ENCODE results near the gene GPR37L1.

- no peak for TF ChIP-seq ZBTB20 (tag by site-specific recombination; IDR thresholded peaks at IDR 0.05)
- no peak for TF ChIP-seq GLI2 (tag by site-specific recombination; IDR thresholded peaks at IDR 0.05; ENCODE audit: borderline replicate concordance, low read depth)
- no peak for TF ChIP-seq CTCF (tag by site-specific recombination; IDR thresholded peaks at IDR 0.05)
- no peak for TF ChIP-seq YY1 (tag by site-specific recombination; IDR thresholded peaks at IDR 0.05)
- TF ChIP-seq HOXC10 (CRISPR knock-in tag; IDR thresholded peaks at IDR 0.05): no peak
Observed at GRCh38 chr1:202133001-202133400, 10.3 kb downstream of the GPR37L1 start.
